Tibial nerve (tissue), 4 donors: ENCODE measurements around the gene KIF6.

Experiments
- CTCF ChIP-seq, 5 experiments: fragments of 200-600 bp in 3 of 5; fragments of 450-650 bp in 2 of 5; sonication (generic) in 3 of 5; IDR thresholded peaks; one replicate each; pipeline ENCODE4 v1.5.1; 2016 to 2019; ENCODE audit warnings: antibody characterized with exemption in 5 of 5, mild to moderate bottlenecking in 3 of 5, moderate library complexity in 2 of 5
- EP300 ChIP-seq, 2 donors: sonication (generic); formaldehyde crosslinking; IDR thresholded peaks; one replicate each; pipeline ENCODE4 v1.6.1; 2017; ENCODE audit warnings: antibody characterized with exemption in 2 of 2, mild to moderate bottlenecking in 1 of 2
- POLR2A ChIP-seq, 2 donors: fragments of 450-650 bp; IDR thresholded peaks; one replicate each; pipeline ENCODE4 v1.6.1; 2017; ENCODE audit warnings: antibody characterized with exemption in 2 of 2, mild to moderate bottlenecking in 2 of 2, moderate library complexity in 2 of 2

GRCh38 chr6:39440039-39440426 lies 285.2 kb downstream of the KIF6 start:
- no peak for TF ChIP-seq CTCF (IDR thresholded peaks at IDR 0.05)
- no peak for TF ChIP-seq EP300 (IDR thresholded peaks at IDR 0.05)
- no peak for TF ChIP-seq POLR2A (IDR thresholded peaks at IDR 0.05)
